ENCODE measurements around the gene KANSL1.

- TF ChIP-seq CTCF (IDR thresholded peaks at IDR 0.05) (no peak), POLR2A (IDR thresholded peaks at IDR 0.05) (no peak)
Measured at GRCh38 chr17:46060461-46060860, 132.8 kb downstream of the KANSL1 start.
